PC-3 (cell line): ENCODE measurements around the gene TMEM209. TPM values are rescaled to one million over a fixed set of nuclear protein-coding genes. Genes with fewer than 3 reads are reported as not detected.

Experiments
- ATAC-seq: fragments of 200-7000 bp; cut with Tn5 transposase; 2 replicates; pipeline ENCODE4 v1.9.1; 2020; ENCODE audit warnings: mild to moderate bottlenecking, moderate library complexity
- BruUV-seq: library from RNA; stranded (reverse); fragments of 400-500 nt; replicated peaks from 2 replicates; lab custom pipeline; 2021; lab: Mats Ljungman, UMichigan
- CTCF ChIA-PET: fragments of 300-600 bp; sonication (Branson Sonifier 250); formaldehyde crosslinking; loops from one replicate; lab custom pipeline; 2022; ENCODE audit warnings: antibody characterized with exemption; lab: Charles Lee
- POLR2A ChIA-PET: fragments of 300-600 bp; sonication (Branson Sonifier 250); formaldehyde crosslinking; loops from one replicate; lab custom pipeline; 2022; ENCODE audit warnings: antibody characterized with exemption; ENCODE audit not compliant: unreplicated experiment; lab: Charles Lee
- DNase-seq: peaks from one replicate; pipeline ENCODE4 v3.0.0-alpha.2; 2015
- H2AFZ ChIP-seq: fragments of 300-600 bp; sonication (generic); 2 replicates; pipeline ENCODE4 v1.6.0; 2016; ENCODE audit warnings: antibody characterized with exemption, low read length
- H3F3A ChIP-seq: fragments of 300-600 bp; sonication (generic); one replicate; pipeline ENCODE4 v1.6.0; 2017; ENCODE audit warnings: antibody characterized with exemption, low read length, control low read depth, mild to moderate bottlenecking; ENCODE audit not compliant: unreplicated experiment
- H3K27ac ChIP-seq: fragments of 300-600 bp; sonication (generic); 2 replicates; pipeline ENCODE4 v1.5.1; 2016; ENCODE audit warnings: mild to moderate bottlenecking, low read length
- H3K27me3 ChIP-seq: fragments of 300-600 bp; sonication (generic); 2 replicates; pipeline ENCODE4 v1.6.1; 2016; ENCODE audit warnings: low read length, mixed read lengths
- H3K36me3 ChIP-seq: fragments of 300-600 bp; sonication (generic); 2 replicates; pipeline ENCODE4 v1.6.1; 2016; ENCODE audit warnings: low read depth, mixed run types, low read length, mixed read lengths
- H3K4me1 ChIP-seq: fragments of 300-600 bp; sonication (generic); 2 replicates; pipeline ENCODE4 v1.5.1; 2016; ENCODE audit warnings: low read length; ENCODE audit not compliant: insufficient read depth
- H3K4me2 ChIP-seq: fragments of 300-600 bp; sonication (generic); 2 replicates; pipeline ENCODE4 v1.6.0; 2016; ENCODE audit warnings: low read length
- H3K4me3 ChIP-seq: fragments of 300-600 bp; sonication (generic); 2 replicates; pipeline ENCODE4 v1.5.1; 2016; ENCODE audit warnings: mild to moderate bottlenecking, low read length, mixed read lengths
- H3K79me2 ChIP-seq: fragments of 300-600 bp; sonication (generic); 2 replicates; pipeline ENCODE4 v1.6.1; 2017; ENCODE audit warnings: low read length, mixed read lengths
- H3K9ac ChIP-seq: fragments of 300-600 bp; sonication (generic); 2 replicates; pipeline ENCODE4 v1.6.0; 2016; ENCODE audit warnings: mild to moderate bottlenecking, low read length
- H3K9me2 ChIP-seq: fragments of 300-600 bp; sonication (generic); replicated peaks from 2 replicates; pipeline ENCODE4 v1.6.1; 2016; ENCODE audit warnings: mixed run types, low read length, mixed read lengths
- H3K9me3 ChIP-seq: fragments of 300-600 bp; sonication (generic); 2 replicates; pipeline ENCODE4 v1.6.1; 2016; ENCODE audit warnings: low read length, mixed read lengths
- H4K20me1 ChIP-seq: fragments of 300-600 bp; sonication (generic); 2 replicates; pipeline ENCODE4 v1.6.1; 2016; ENCODE audit warnings: low read length, mixed read lengths
- CTCF ChIP-seq: fragments of 300-600 bp; sonication (generic); conservative IDR thresholded peaks from 2 replicates; pipeline ENCODE4 v1.5.1; 2017; ENCODE audit warnings: antibody characterized with exemption, low read depth, mild to moderate bottlenecking, low read length
- EZH2 ChIP-seq: fragments of 300-600 bp; sonication (generic); IDR thresholded peaks from one replicate; pipeline ENCODE4 v1.6.1; 2017; ENCODE audit warnings: antibody characterized with exemption, mild to moderate bottlenecking, low read length; ENCODE audit not compliant: unreplicated experiment
- EZH2phosphoT487 ChIP-seq: fragments of 300-600 bp; sonication (generic); IDR thresholded peaks from 2 replicates; pipeline ENCODE4 v1.6.1; 2018; ENCODE audit warnings: mild to moderate bottlenecking, antibody characterized with exemption, low read length, borderline replicate concordance
- intact Hi-C: fragments of 100-400 bp; cut with micrococcal nuclease; formaldehyde crosslinking; loops from 2 replicates; pipeline ENCODE4 v1.9.0; 2023
- total RNA-seq: library from RNA; depleted of rRNA; stranded (reverse); fragments of >200 nt; gene quantifications from 2 replicates; pipeline ENCODE4 v1.2.3, GENCODE V29; 2014

The TMEM209 gene
- total RNA-seq, 1 experiment from 2014 or later, result 23.2 TPM

- Histone ChIP-seq H3K27me3 (no peaks in the 10 kb centered on the region), H3K4me1 (peaks cover 10% of the 10 kb centered on the region), H3K9me3 (no peaks in the 10 kb centered on the region), H3K9me2 (no peaks in the 10 kb centered on the region), H3K36me3 (peaks cover 36% of the 10 kb centered on the region), H2AFZ (no peak overlapping the region), H3K9ac (no peak overlapping the region), H4K20me1 (no peaks in the 10 kb centered on the region), H3K79me2 (peaks cover 27% of the 10 kb centered on the region), H3K4me3 (no peak overlapping the region), H3K27ac (no peak overlapping the region), H3F3A (no peaks in the 10 kb centered on the region), H3K4me2 (no peak overlapping the region)
- BruUV-seq, result no TSS peak
- no peak for DNase-seq
- intact Hi-C loops, result no loop called here
- TF ChIP-seq CTCF (no peak), EZH2phosphoT487 (no peak), EZH2 (no peak)
- ATAC-seq, result no peak
- POLR2A ChIA-PET, result interaction anchor here (0.7 kb wide), 2 partner anchors 312 to 367 kb away, joined by 3 to 4 read pairs; no protein-coding TSS in a partner anchor
- CTCF ChIA-PET, result no interaction called here
Observed at GRCh38 chr7:130201796-130202195, 3.4 kb downstream of the TMEM209 start.

GRCh38 chr7:130197094-130197493 is 8.1 kb downstream of the TMEM209 start:
- DNase-seq (no peak), ATAC-seq (no peak)
- Histone ChIP-seq H3K4me2 (no peak overlapping the region), H3F3A (no peaks in the 10 kb centered on the region), H3K9me2 (no peaks in the 10 kb centered on the region), H3K27me3 (no peaks in the 10 kb centered on the region), H3K36me3 (peaks cover 48% of the 10 kb centered on the region), H3K79me2 (0 out of 2 replicates have a peak, but pooled peaks cover 4% of the 10 kb centered on the region), H3K4me1 (no peaks in the 10 kb centered on the region), H3K27ac (no peak overlapping the region), H3K4me3 (no peak overlapping the region), H3K9me3 (no peaks in the 10 kb centered on the region), H2AFZ (no peak overlapping the region), H4K20me1 (no peaks in the 10 kb centered on the region), H3K9ac (no peak overlapping the region)
- no peak for TF ChIP-seq EZH2
- TF ChIP-seq CTCF, result no peak
- no peak for TF ChIP-seq EZH2phosphoT487
- BruUV-seq, result no TSS peak
- ChIA-PET CTCF (no interaction called here), POLR2A (no interaction called here)
- intact Hi-C loops, result no loop called here

GRCh38 chr7:130196476-130196875 is 8.7 kb downstream of the TMEM209 start:
- ATAC-seq, result no peak
- Histone ChIP-seq H3K4me1 (no peaks in the 10 kb centered on the region), H3K4me3 (no peak overlapping the region), H3K79me2 (no peaks in the 10 kb centered on the region), H3K9ac (no peak overlapping the region), H3K9me2 (no peaks in the 10 kb centered on the region), H3K27ac (no peak overlapping the region), H3K36me3 (peaks cover 44% of the 10 kb centered on the region), H4K20me1 (no peaks in the 10 kb centered on the region), H3K27me3 (no peaks in the 10 kb centered on the region), H3K9me3 (no peaks in the 10 kb centered on the region), H3K4me2 (no peak overlapping the region), H2AFZ (no peak overlapping the region), H3F3A (no peaks in the 10 kb centered on the region)
- no TSS peak for BruUV-seq
- DNase-seq, result no peak
- ChIA-PET CTCF (no interaction called here), POLR2A (no interaction called here)
- no peak for TF ChIP-seq EZH2
- TF ChIP-seq CTCF, result no peak
- TF ChIP-seq EZH2phosphoT487, result no peak
- intact Hi-C loops, result no loop called here
